GM21825 (cell line): ENCODE measurements around the gene LPCAT2.
"Not testable (repeated sequence)": the region's sequence is repeated elsewhere in the genome, so short reads cannot be mapped to it uniquely, and the experiment has no call there.

Experiments
- ATAC-seq: cut with Tn5 transposase; IDR thresholded peaks from one replicate; pipeline ENCODE4 v1.9.1; 2021; ENCODE audit warnings: mild to moderate bottlenecking, moderate library complexity; ENCODE audit not compliant: unreplicated experiment

Gene LPCAT2

GRCh38 chr16:55585631-55586030 lies 76.8 kb downstream of the LPCAT2 start:
- ATAC-seq: no peak

DNA sequence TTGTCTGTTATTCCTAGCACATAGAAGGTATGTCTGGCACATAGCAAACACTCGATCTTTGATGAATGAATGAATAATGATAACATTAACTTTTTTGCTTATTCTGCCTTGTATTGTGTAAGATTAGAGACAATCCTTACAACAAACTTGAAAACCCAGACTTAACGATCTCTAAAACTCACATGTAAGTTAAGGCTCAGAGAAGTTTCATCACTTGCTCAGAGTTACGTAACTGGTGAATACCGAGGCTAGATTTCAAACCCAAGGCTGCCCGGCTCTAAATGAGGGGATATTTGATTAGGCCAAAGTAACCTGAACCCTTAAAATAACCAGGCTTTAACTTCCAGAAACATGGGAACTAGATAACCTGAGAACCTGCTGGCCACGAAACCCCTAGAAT lies 79.9 kb downstream of the LPCAT2 start:
- ATAC-seq: no peak

DNA sequence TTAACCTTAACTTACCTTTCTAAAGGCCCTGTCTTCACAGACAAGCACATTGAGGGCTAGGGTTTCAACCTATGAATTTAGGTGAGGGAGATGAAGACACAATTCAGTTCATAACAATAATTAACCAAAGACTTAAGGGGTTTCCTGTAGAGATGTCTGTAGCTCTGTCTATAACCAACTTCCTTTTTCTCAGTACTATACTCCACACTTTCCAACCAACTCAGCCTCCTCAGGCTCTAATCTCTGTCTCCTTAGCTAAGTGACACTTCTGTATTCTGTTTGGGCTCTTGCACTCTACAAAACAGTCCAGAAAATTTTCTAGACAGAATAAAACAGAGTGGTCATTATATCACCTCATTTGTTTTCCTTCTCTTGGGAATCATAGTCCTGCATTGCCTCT lies 83.4 kb downstream of the LPCAT2 start:
- ATAC-seq: no peak

DNA sequence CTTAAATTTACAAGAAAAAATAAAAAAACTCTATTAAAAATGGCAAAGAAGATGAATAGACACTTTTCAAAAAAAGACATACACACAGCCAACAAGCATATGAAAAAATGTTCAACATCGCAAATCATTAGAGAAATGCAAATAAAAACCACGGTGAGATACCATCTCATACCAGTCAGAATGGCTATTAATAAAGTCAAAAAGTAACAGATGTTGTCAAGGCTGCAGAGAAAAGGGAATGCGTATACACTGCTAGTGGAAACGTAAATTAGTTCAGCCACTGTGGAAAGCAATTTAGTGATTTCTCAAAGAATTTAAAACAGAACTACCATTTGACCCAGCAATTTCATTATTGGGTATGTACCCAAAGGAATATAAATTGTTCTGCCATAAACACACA lies 89.1 kb downstream of the LPCAT2 start:
- no peak for ATAC-seq

DNA sequence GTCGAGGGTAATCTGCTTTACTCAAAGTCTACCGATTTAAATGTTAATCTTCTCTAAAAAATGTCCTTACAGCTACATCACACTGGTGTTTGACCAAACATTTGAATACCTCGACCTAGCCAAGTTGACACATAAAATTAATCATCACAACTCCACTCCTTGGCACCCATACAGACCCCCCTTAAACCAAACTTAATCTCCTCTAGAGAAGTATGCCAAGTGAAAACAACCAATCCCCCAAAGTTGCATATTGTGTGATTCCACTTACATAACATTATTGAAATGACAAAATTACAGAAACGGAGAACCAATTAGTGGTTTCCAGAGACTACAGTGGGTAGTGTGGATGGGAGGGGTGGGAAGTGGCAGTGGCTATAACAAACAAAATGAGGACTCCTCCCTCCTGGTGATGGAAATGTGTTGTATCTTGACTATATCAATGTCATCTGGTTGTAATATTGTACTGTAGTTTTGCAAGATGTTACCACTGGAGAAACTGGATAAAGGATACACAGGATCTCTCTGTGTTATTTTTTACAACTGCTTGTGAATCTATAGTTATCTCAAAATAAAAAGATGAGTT lies 97.0 kb downstream of the LPCAT2 start:
- no peak for ATAC-seq

DNA sequence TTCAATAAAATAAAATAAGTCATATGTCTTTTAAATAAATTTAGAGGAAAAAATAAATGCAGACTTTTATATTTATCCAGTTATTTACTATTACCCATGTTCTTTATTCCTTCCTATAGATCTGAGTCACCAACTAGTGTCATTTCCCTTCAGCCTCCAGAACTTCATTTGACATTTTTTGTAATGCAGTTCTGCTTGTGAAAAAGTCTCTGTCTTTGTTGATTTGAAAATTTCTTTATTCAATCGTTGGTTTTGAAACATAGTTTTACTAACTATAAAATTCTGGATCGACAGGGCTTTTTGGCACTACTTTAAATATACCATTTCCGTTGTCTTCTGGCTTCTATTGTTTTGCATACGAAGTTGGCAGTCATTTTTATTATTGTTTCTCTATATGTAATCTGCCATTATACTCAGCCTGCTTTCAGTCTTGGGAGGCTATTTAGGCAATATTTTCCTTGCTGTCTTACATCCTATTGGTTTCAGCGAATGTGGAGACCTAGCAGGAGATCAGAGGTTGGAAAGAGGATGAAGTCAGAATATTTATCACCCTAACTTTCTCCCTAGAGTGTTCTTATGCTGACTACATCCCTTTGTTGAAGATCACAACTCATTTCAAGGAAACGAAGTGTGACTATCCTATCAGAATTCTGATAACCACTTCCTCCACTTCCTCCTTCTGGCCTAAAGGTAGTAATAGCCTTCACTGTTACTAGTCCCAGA lies 104.9 kb downstream of the LPCAT2 start:
- ATAC-seq: no peak

- no peak for ATAC-seq
Observed at GRCh38 chr16:55615071-55615470, 106.2 kb downstream of the LPCAT2 start.

GRCh38 chr16:55615670-55616069 lies 106.8 kb downstream of the LPCAT2 start:
- not testable (repeated sequence) for ATAC-seq

DNA sequence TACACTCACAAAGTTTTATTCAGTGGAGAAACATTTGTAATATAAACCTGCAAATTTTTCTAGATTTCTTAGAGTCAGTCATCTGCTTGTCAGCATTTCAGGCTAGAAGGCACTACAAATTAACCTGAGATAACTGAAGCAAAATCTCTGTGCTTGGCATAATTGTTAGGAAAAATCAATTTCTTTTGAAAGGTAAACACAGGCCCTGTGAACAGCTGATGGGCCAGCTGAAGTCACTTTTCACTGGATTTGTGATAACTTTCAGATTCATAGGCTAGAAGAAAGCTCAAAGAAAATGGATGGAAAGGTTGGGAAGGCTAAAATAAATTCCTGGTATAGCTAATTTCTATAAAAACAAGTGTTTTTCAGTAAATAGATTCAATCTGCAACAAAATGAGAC lies 112.9 kb downstream of the LPCAT2 start:
- no peak for ATAC-seq

- ATAC-seq: no peak
Observed at GRCh38 chr16:55622272-55622671, 113.4 kb downstream of the LPCAT2 start.

- no peak for ATAC-seq
Observed at GRCh38 chr16:55622930-55623561, 114.2 kb downstream of the LPCAT2 start.

DNA sequence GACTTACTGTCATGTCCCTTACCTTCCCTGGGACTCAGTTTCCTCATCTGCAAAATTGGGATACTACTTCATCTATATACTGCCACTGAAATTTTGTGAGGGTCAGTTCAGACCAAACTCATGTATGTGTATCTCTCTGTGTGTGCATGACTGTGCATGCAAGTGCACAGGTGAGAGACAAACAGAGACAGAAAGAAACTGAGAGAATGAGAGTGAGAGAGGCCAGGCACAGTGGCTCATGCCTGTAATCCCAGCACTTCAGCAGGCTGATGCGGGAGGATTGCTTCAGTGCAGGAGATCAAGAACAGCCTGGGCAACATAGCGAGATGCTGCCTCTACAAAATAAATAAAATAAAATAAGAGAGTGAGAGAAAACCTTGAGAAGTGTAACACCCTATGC lies 114.8 kb downstream of the LPCAT2 start:
- no peak for ATAC-seq

DNA sequence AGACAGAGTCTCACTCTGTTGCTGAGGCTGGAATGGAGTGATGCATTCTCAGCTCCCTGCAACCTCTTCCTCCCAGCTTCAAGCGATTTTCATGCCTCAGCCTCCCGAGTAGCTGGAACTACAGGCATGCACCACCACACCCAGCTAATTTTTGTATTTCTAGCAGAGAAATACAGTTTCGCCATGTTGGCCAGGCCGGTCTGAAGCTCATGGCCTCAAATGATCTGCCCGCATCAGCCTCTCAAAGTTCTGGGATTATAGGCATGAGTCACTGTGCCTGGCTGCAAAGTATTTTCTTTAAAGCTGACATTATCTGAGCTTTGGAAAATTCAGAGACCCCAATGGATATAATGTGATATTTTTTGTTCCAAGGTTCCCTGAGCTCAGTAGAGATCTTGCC lies 115.8 kb downstream of the LPCAT2 start:
- ATAC-seq: no peak

DNA sequence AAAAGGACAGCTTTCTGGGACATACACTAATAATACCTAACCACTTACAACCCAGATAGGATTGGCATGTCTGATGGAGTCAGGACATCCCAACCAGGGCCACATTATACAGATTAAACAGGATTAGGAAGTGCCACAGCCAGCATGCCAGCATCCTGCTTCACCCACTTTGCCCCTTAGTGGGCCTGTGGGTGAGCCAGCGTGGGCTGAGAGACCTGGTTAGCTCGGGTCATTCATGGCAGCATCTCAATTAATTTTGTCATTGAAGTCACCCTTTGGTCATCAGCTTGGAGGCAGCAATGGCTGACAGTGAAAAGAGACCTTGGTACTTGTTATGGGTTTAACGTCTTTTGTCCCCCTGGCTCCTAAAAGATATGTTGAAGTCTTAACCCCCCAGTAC lies 117.0 kb downstream of the LPCAT2 start:
- ATAC-seq: no peak

DNA sequence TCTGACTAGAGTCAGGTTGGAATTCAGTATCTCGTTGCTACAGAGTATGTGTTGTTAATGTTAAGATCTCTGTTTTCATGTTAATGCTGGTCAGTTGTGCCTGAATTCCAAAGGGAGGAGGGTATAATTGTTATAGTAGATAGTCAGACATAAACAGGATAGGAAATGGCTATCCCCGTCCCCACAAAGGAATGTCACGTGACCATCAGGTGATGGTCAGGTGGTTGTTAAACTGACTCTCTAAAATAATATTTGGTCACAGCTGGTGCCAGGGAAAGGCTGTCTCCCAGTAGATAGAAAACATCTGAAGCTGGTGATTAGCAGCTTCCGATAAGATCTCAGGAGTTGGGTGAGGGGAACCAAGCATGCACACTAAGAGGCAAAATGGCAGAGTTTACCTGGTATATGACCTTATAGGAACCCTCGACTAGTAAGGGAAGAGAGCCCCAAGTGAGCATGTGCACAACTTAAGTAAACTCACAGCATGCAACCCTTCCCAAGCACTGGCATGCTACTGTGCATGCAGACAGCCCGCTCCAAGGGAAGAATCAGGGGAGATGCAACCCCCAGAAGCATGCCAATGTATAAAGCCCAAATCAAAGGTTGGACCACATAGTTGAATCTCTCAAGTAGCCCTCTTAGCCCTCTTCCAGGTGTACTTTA lies 119.6 kb downstream of the LPCAT2 start:
- ATAC-seq: no peak

- no peak for ATAC-seq
Observed at GRCh38 chr16:55630774-55631173, 121.9 kb downstream of the LPCAT2 start.

DNA sequence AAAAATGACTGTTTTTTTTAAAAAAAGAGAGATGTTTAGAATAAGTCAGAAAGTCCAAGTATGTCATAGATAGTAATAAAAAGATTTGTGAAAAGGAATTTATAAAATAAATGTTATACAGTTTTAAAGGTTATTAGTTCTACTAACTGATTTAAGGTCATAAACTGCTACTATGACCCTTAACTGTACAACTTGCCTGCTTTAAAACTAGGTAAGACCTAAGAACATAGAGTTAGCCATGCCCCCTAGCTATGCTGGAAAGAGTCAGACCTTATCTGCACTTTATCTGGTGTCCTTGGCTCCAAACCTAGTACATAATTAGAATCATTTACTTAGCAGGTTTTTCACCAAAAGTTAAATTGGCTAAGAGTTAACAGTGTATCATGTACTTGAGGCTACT lies 123.4 kb downstream of the LPCAT2 start:
- no peak for ATAC-seq

DNA sequence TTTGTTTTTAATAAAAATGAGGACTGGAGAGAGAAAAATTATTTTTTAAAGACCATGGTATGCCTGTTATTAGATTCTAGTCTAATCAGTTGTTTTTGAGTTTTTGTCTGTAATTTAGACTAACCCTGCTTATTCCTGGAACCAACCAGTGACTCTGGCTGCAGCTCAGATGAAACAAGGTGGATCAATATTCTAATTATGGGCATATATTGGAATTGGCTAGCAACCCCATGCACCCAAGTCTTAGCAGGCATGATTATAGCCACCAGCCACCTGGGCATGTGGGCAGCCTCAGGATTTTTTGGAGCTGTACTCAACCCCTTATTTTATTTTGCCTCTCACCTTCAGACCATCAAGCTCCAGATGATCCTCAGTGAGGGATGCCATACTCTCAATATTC lies 125.3 kb downstream of the LPCAT2 start:
- ATAC-seq: no peak
